HL-60 (cell line): Measurements from ENCODE around the gene AKT1.

ENCODE experiments used
- DNase-seq, 2 experiments: peaks; one replicate each; pipeline ENCODE4 v3.0.0-alpha.2; 2010 to 2020; ENCODE audit warnings: low read depth in 1 of 2, low spot score in 1 of 2
- H3K27ac ChIP-seq: fragments of 250-450 bp; sonication (Bioruptor Pico); replicated peaks from 2 replicates; pipeline ENCODE4 v1.5.1; 2020; ENCODE audit warnings: mild to moderate bottlenecking, moderate library complexity
- H3K27me3 ChIP-seq: fragments of 250-450 bp; sonication (Bioruptor Pico); 2 replicates; pipeline ENCODE4 v1.5.1; 2021; ENCODE audit warnings: mild to moderate bottlenecking, moderate library complexity; ENCODE audit not compliant: insufficient read depth, poor library complexity, severe bottlenecking
- H3K4me3 ChIP-seq: replicated peaks from 2 replicates; pipeline ENCODE4 v1.5.1; 2011; ENCODE audit warnings: mild to moderate bottlenecking, control low read depth, low read length; ENCODE audit not compliant: insufficient read depth
- CTCF ChIP-seq: IDR thresholded peaks from one replicate; pipeline ENCODE4 v1.5.1; 2011; ENCODE audit warnings: low read length, control low read depth, inconsistent platforms; ENCODE audit not compliant: insufficient read depth
- GABPA ChIP-seq: IDR thresholded peaks from 2 replicates; pipeline ENCODE4 v1.6.1; 2012; ENCODE audit warnings: low read depth
- POLR2AphosphoS5 ChIP-seq: IDR thresholded peaks from 2 replicates; pipeline ENCODE4 v1.6.1; 2012; ENCODE audit warnings: low read depth
- REST ChIP-seq: IDR thresholded peaks from 2 replicates; pipeline ENCODE4 v1.6.1; 2012; ENCODE audit warnings: low read depth; ENCODE audit not compliant: insufficient replicate concordance
- SPI1 ChIP-seq: IDR thresholded peaks from 2 replicates; pipeline ENCODE4 v1.6.1; 2012; ENCODE audit warnings: low read depth, mild to moderate bottlenecking, borderline replicate concordance

Gene AKT1

GRCh38 chr14:104739026-104739425 is 56.5 kb downstream of the AKT1 start:
- Histone ChIP-seq H3K4me3 (no peak overlapping the region), H3K27ac (no peak overlapping the region), H3K27me3 (no peaks in the 10 kb centered on the region)
- DNase-seq: no peak
- TF ChIP-seq SPI1 (no peak), CTCF (no peak), REST (no peak), GABPA (no peak), POLR2AphosphoS5 (no peak)

GRCh38 chr14:104738375-104739019 is 57.1 kb downstream of the AKT1 start:
- no peak for TF ChIP-seq POLR2AphosphoS5
- TF ChIP-seq SPI1: no peak
- no peak for TF ChIP-seq CTCF
- no peak for TF ChIP-seq REST
- no peak for TF ChIP-seq GABPA
- Histone ChIP-seq H3K4me3 (no peak overlapping the region), H3K27me3 (no peaks in the 10 kb centered on the region), H3K27ac (no peak overlapping the region)
- DNase-seq: no peak

GRCh38 chr14:104735830-104736642 is 59.5 kb downstream of the AKT1 start:
- DNase-seq: no peak
- TF ChIP-seq GABPA: no peak
- TF ChIP-seq POLR2AphosphoS5: no peak
- TF ChIP-seq REST: no peak
- no peak for TF ChIP-seq CTCF
- TF ChIP-seq SPI1: no peak
- Histone ChIP-seq H3K27me3 (no peaks in the 10 kb centered on the region), H3K27ac (no peak overlapping the region), H3K4me3 (no peak overlapping the region)
